Keratinocyte (primary cell): ENCODE results near the gene PCBP2. TPM values are rescaled to one million over a fixed set of nuclear protein-coding genes. Genes with fewer than 3 reads are reported as not detected.

Experiments used
- DNase-seq: peaks from one replicate; pipeline ENCODE4 v3.0.0-alpha.2; 2011; ENCODE audit warnings: low read depth, missing footprints, low spot score
- FAIRE-seq: peaks from 2 replicates; lab custom pipeline; 2011; peaks lifted over from hg19 to GRCh38; lab: Jason Lieb, UNC
- H2AFZ ChIP-seq: 2 replicates; pipeline ENCODE4 v1.6.0; 2012; ENCODE audit warnings: low read length, control low read depth, inconsistent platforms; ENCODE audit not compliant: control insufficient read depth
- H3K27ac ChIP-seq: 2 replicates; pipeline ENCODE4 v1.5.1; 2011; ENCODE audit warnings: low read length; ENCODE audit not compliant: control insufficient read depth, insufficient read depth
- H3K27me3 ChIP-seq: 3 replicates; pipeline ENCODE4 v1.6.0; 2011; ENCODE audit warnings: low read length; ENCODE audit not compliant: control insufficient read depth, insufficient read depth; ENCODE audit errors: extremely low read depth
- H3K36me3 ChIP-seq, 2 experiments: 2 replicates in 1 of 2; 3 replicates in 1 of 2; pipeline ENCODE4 v1.5.1; 2011; ENCODE audit warnings: low read length in 2 of 2, mild to moderate bottlenecking in 1 of 2; ENCODE audit not compliant: control insufficient read depth in 2 of 2, insufficient read depth in 2 of 2; ENCODE audit errors: extremely low read depth in 1 of 2
- H3K4me1 ChIP-seq: 3 replicates; pipeline ENCODE4 v1.5.1; 2011; ENCODE audit warnings: low read length; ENCODE audit not compliant: control insufficient read depth, insufficient read depth; ENCODE audit errors: extremely low read depth
- H3K4me2 ChIP-seq: 3 replicates; pipeline ENCODE4 v1.6.0; 2011; ENCODE audit warnings: low read depth, low read length; ENCODE audit not compliant: control insufficient read depth, insufficient read depth; ENCODE audit errors: extremely low read depth
- H3K4me3 ChIP-seq, 3 experiments: fragments of 200-600 bp in 1 of 3; sonication (generic) in 1 of 3; 2 replicates in 2 of 3; 3 replicates in 1 of 3; pipeline ENCODE4 v1.5.1; 2011 to 2016; ENCODE audit warnings: low read length in 3 of 3, mild to moderate bottlenecking in 3 of 3, control low read depth in 2 of 3, inconsistent platforms in 1 of 3, low read depth in 1 of 3, mixed read lengths in 1 of 3, mixed run types in 1 of 3, moderate library complexity in 1 of 3; ENCODE audit not compliant: control insufficient read depth in 2 of 3, insufficient read depth in 2 of 3; ENCODE audit errors: extremely low read depth in 1 of 3
- H3K79me2 ChIP-seq: 2 replicates; pipeline ENCODE4 v1.6.0; 2012; ENCODE audit warnings: low read length; ENCODE audit not compliant: control insufficient read depth, insufficient read depth
- H3K9ac ChIP-seq: 3 replicates; pipeline ENCODE4 v1.6.0; 2011; ENCODE audit warnings: low read length; ENCODE audit not compliant: control insufficient read depth, insufficient read depth; ENCODE audit errors: extremely low read depth
- H3K9me1 ChIP-seq: 3 replicates; pipeline ENCODE4 v1.6.0; 2011; ENCODE audit warnings: low read length; ENCODE audit not compliant: control insufficient read depth, insufficient read depth; ENCODE audit errors: extremely low read depth
- H3K9me3 ChIP-seq: 2 replicates; pipeline ENCODE4 v1.5.1; 2012; ENCODE audit warnings: low read depth, low read length; ENCODE audit not compliant: control insufficient read depth
- H4K20me1 ChIP-seq: 3 replicates; pipeline ENCODE4 v1.6.0; 2011; ENCODE audit warnings: low read length; ENCODE audit not compliant: control insufficient read depth, insufficient read depth; ENCODE audit errors: extremely low read depth
- CTCF ChIP-seq, 3 experiments: IDR thresholded peaks in 1 of 3; conservative IDR thresholded peaks in 1 of 3; optimal IDR thresholded peaks in 1 of 3; 2 replicates in 2 of 3; 3 replicates in 1 of 3; pipeline versions ENCODE3 to v1.5.1; 2011; ENCODE audit warnings: low read length in 3 of 3, mild to moderate bottlenecking in 3 of 3, moderate library complexity in 2 of 3, control low read depth in 1 of 3, inconsistent platforms in 1 of 3; ENCODE audit not compliant: insufficient read depth in 2 of 3; ENCODE audit errors: extremely low read depth in 1 of 3
- EZH2 ChIP-seq: IDR thresholded peaks from one replicate; pipeline ENCODE4 v1.6.1; 2012; ENCODE audit warnings: inconsistent platforms, mild to moderate bottlenecking, low read length, moderate library complexity
- dilution Hi-C: fragments of 300-500 bp; cut with MboI; formaldehyde crosslinking; loops from one replicate; pipeline ENCODE4 v1.7.0; 2020; ENCODE audit warnings: low sequenced_read_pairs; ENCODE audit not compliant: extremely low pct_ligation_motif_present
- polyA plus RNA-seq, 5 experiments: library from polyadenylated mRNA; depleted of rRNA in 3 of 5; stranded (reverse) in 3 of 5; stranded (forward) in 1 of 5; unstranded in 1 of 5; fragments of >200 nt; gene quantifications; 1 replicate in 1 of 5; 2 replicates in 3 of 5; 3 replicates in 1 of 5; pipeline versions ENCODE4 v1.2.1 to v1.2.3, GENCODE V29; 2011 to 2012; ENCODE audit warnings: missing spikeins in 2 of 5, low read depth in 1 of 5, low replicate concordance in 1 of 5

The PCBP2 gene
- polyA plus RNA-seq, 1 donor (not counting 4 experiments of a cell fraction or from before 2014, with no cell fraction given) = 238 TPM

DNA sequence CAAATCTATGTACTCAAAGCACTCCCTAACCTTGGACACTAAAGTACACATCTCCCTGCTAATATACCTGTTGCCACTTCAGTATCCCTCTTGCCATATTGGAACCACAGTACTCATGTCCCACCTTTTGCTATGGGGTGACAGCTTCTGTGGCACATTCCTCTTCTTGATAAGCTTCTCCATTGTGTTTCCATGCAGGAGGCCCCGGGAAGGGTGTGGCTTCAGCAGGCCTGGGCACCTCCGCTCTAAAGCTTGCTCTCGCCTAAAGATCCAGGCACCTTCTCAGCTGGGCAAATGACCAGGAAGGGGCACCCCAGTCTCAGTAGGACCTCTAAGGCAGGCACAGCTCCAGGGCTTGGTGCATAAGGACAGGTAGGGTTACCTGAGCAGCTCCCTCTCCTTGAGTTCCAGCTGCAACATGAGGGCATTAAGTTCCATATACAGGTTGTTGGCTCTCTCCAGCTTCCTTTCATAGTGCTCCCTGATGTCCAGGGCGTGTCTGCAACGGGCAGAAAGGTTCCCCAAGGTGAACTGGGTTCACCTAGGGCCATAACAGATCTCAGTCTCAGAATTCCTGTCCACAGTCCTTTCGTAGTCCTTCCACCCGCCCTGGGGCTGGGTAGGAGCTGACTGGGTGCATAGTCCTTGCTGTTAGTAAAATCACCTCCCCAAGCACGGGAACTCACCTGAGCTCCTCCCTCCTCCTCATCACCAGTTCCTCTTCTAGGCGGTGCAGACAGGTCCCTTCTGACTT lies 31.5 kb downstream of the PCBP2 start:
- dilution Hi-C loops = no loop called here
- H3K4me2 ChIP-seq = no peak overlapping the region
- H3K36me3 ChIP-seq = peaks cover 18 to 42% of the 10 kb centered on the region in 2 experiments
- no peak overlapping the region for H3K9ac ChIP-seq
- H3K9me3 ChIP-seq = no peaks in the 10 kb centered on the region
- H3K27ac ChIP-seq = no peak overlapping the region
- H3K4me1 ChIP-seq = peaks cover 23% of the 10 kb centered on the region
- peaks cover 3% of the 10 kb centered on the region for H3K9me1 ChIP-seq
- H3K27me3 ChIP-seq = no peaks in the 10 kb centered on the region
- H3K4me3 ChIP-seq = no peak overlapping the region
- no peak for TF ChIP-seq EZH2
- no peak for TF ChIP-seq CTCF (optimal IDR thresholded peaks at IDR 0.05 in 1 of 3, IDR thresholded peaks at IDR 0.05 in 1 of 3, conservative IDR thresholded peaks at IDR 0.05 in 1 of 3; ENCODE audit: extremely low read depth in 1 of 3, insufficient read depth in 2 of 3, low read length in 3 of 3)
- FAIRE-seq (peak; percentile 23), DNase-seq (no peak)
- no peaks in the 10 kb centered on the region for H3K79me2 ChIP-seq
- no peak overlapping the region for H2AFZ ChIP-seq
- H4K20me1 ChIP-seq = peaks cover 14% of the 10 kb centered on the region

DNA sequence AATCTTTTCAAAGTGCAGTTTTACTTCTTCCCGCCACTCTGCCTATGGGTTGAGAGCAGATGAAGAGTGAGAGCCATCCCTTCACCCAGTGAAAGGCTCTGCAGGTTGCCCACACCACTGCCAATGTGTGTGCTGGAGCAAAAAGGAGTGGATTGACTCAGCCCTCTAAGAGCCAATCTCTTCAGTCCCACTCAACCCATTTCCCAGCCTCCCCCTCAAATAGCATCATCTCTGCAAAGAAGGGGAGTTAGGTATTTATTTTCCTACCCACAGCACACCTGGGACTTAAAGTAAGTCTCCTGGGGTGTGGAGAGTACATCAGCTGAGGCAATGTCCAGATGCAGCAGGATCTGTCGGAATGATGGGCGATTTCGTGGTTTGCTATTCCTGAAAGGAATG lies 32.1 kb downstream of the PCBP2 start:
- no peaks in the 10 kb centered on the region for H3K27me3 ChIP-seq
- no peaks in the 10 kb centered on the region for H3K9me3 ChIP-seq
- dilution Hi-C loops = no loop called here
- DNase-seq (no peak), FAIRE-seq (no peak)
- H2AFZ ChIP-seq = no peak overlapping the region
- no peak overlapping the region for H3K4me3 ChIP-seq
- no peaks in the 10 kb centered on the region for H3K79me2 ChIP-seq
- peaks cover 23% of the 10 kb centered on the region for H3K4me1 ChIP-seq
- TF ChIP-seq CTCF (optimal IDR thresholded peaks at IDR 0.05 in 1 of 3, IDR thresholded peaks at IDR 0.05 in 1 of 3, conservative IDR thresholded peaks at IDR 0.05 in 1 of 3; ENCODE audit: extremely low read depth in 1 of 3, insufficient read depth in 2 of 3, low read length in 3 of 3) (no peak), EZH2 (no peak)
- H3K27ac ChIP-seq = no peak overlapping the region
- peaks cover 14% of the 10 kb centered on the region for H4K20me1 ChIP-seq
- no peak overlapping the region for H3K9ac ChIP-seq
- no peak overlapping the region for H3K4me2 ChIP-seq
- peaks cover 16 to 40% of the 10 kb centered on the region in 2 experiments for H3K36me3 ChIP-seq
- peaks cover 3% of the 10 kb centered on the region for H3K9me1 ChIP-seq
